Measurements from ENCODE around the gene TPM1. TPM values are rescaled to one million over a fixed set of nuclear protein-coding genes. Genes with fewer than 3 reads are reported as not detected.

The TPM1 gene
- total and polyA plus RNA-seq, 4 donors = 118 to 469 (median 192) TPM

GRCh38 chr15:63070681-63071129 is 28.2 kb downstream of the TPM1 start:
- no peak for ATAC-seq (ENCODE audit: insufficient read depth, low FRiP score)

GRCh38 chr15:63071288-63071909 is 28.9 kb downstream of the TPM1 start:
- TF ChIP-seq CTCF (IDR thresholded peaks at IDR 0.05; ENCODE audit: control extremely low read depth, extremely low read depth) = no peak
- H3K36me3 ChIP-seq (ENCODE audit: control insufficient read depth in 4 of 4, insufficient read depth in 4 of 4, low read length in 4 of 4) = peaks cover 0 to 29% (median 14%) of the 10 kb centered on the region in 4 donors
- no peak for ATAC-seq (ENCODE audit: insufficient read depth, low FRiP score)
- no peaks in the 10 kb centered on the region for H3K27me3 ChIP-seq (ENCODE audit: control insufficient read depth in 3 of 3, insufficient read depth in 3 of 3, low read length in 2 of 3)
- H3K27ac ChIP-seq (ENCODE audit: low read depth in 1 of 2, low read length in 1 of 2) = no peak overlapping the region
- no peaks in the 10 kb centered on the region for H3K9me3 ChIP-seq (ENCODE audit: control insufficient read depth in 4 of 4, insufficient read depth in 3 of 4, low read length in 3 of 4)
- no peak overlapping the region for H3K9ac ChIP-seq (ENCODE audit: insufficient read depth in 1 of 2, low read length in 2 of 2)
- H3K4me3 ChIP-seq = no peak overlapping the region
- WGBS, 2 donors = 86 to 87% methylated on average over 8 of the region's 8 CpGs
- H3K4me1 ChIP-seq (ENCODE audit: control insufficient read depth in 5 of 5, insufficient read depth in 5 of 5, low read length in 5 of 5) = peaks cover 0 to 15% (median 8%) of the 10 kb centered on the region in 5 donors
- no peak for DNase-seq

More at GRCh38 chr15:63070681-63071129, 28.2 kb downstream of the TPM1 start:
- Histone ChIP-seq H3K9ac (ENCODE audit: insufficient read depth in 1 of 2, low read length in 2 of 2) (no peak overlapping the region), H3K4me1 (ENCODE audit: control insufficient read depth in 5 of 5, insufficient read depth in 5 of 5, low read length in 5 of 5) (peaks cover 0 to 8% (median 1%) of the 10 kb centered on the region in 5 donors), H3K36me3 (ENCODE audit: control insufficient read depth in 4 of 4, insufficient read depth in 4 of 4, low read length in 4 of 4) (peaks cover 2 to 35% (median 15%) of the 10 kb centered on the region in 4 donors), H3K27me3 (ENCODE audit: control insufficient read depth in 3 of 3, insufficient read depth in 3 of 3, low read length in 2 of 3) (no peaks in the 10 kb centered on the region), H3K27ac (ENCODE audit: low read depth in 1 of 2, low read length in 1 of 2) (peak overlapping the region in 1 of 2 donors; percentile 32), H3K4me3 (no peak overlapping the region), H3K9me3 (ENCODE audit: control insufficient read depth in 4 of 4, insufficient read depth in 3 of 4, low read length in 3 of 4) (no peaks in the 10 kb centered on the region)
- DNase-seq = no peak
- WGBS, 2 donors = 89 to 93% methylated on average over 6 of the region's 6 CpGs
- TF ChIP-seq CTCF (IDR thresholded peaks at IDR 0.05; ENCODE audit: control extremely low read depth, extremely low read depth) = no peak

- Histone ChIP-seq H3K4me1 (ENCODE audit: control insufficient read depth in 5 of 5, insufficient read depth in 5 of 5, low read length in 5 of 5) (peaks cover 0 to 17% (median 9%) of the 10 kb centered on the region in 5 donors), H3K4me3 (no peak overlapping the region), H3K27ac (ENCODE audit: low read depth in 1 of 2, low read length in 1 of 2) (no peak overlapping the region), H3K9me3 (ENCODE audit: control insufficient read depth in 4 of 4, insufficient read depth in 3 of 4, low read length in 3 of 4) (no peaks in the 10 kb centered on the region), H3K36me3 (ENCODE audit: control insufficient read depth in 4 of 4, insufficient read depth in 4 of 4, low read length in 4 of 4) (peaks cover 0 to 29% (median 14%) of the 10 kb centered on the region in 4 donors), H3K27me3 (ENCODE audit: control insufficient read depth in 3 of 3, insufficient read depth in 3 of 3, low read length in 2 of 3) (no peaks in the 10 kb centered on the region), H3K9ac (ENCODE audit: insufficient read depth in 1 of 2, low read length in 2 of 2) (no peak overlapping the region)
- no peak for TF ChIP-seq CTCF (IDR thresholded peaks at IDR 0.05; ENCODE audit: control extremely low read depth, extremely low read depth)
- DNase-seq (no peak), ATAC-seq (ENCODE audit: insufficient read depth, low FRiP score) (no peak)
- 75 to 92% methylated on average over 3 of the region's 3 CpGs for WGBS, 2 donors
Measured at GRCh38 chr15:63072023-63072650, 29.6 kb downstream of the TPM1 start.

All from lung (tissue), 12 donors.